Measurements from ENCODE around the gene NTSR2. TPM values are rescaled to one million over a fixed set of nuclear protein-coding genes. Genes with fewer than 3 reads are reported as not detected.

NTSR2 gene
- total and polyA plus RNA-seq, 4 donors: not detected

DNA sequence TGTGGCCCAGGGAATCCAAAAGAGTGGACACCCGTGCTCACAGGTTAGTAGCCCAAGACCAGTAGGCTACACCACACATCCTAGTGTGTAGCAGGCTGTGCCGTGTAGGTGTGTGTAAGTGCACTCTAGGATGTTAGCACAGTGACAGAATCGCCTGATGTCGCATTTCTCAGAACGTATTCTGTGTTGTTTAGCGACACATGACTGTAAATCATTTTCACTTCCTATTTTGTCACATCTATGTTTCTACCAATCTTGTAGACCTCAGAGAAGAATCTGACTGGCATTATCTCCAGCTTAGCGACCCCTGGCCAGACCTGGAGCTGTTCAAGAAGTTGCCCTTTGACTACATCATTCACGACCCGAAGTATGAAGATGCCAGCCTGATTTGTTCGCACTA is 45.1 kb downstream of the NTSR2 start:
- no peak overlapping the region for H3K27ac ChIP-seq (ENCODE audit: low read depth in 1 of 2, low read length in 2 of 2)
- TF ChIP-seq NR2F2 (IDR thresholded peaks at IDR 0.05) (no peak), TAF1 (conservative IDR thresholded peaks at IDR 0.05) (no peak), HNF4A (conservative IDR thresholded peaks at IDR 0.05) (no peak), EGR1 (IDR thresholded peaks at IDR 0.05; ENCODE audit: low read depth in 2 of 2) (no peak), SP1 (IDR thresholded peaks at IDR 0.05) (no peak)
- TF ChIP-seq, protein P1, sequence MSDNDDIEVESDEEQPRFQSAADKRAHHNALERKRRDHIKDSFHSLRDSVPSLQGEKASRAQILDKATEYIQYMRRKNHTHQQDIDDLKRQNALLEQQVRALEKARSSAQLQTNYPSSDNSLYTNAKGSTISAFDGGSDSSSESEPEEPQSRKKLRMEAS (IDR thresholded peaks at IDR 0.05): no peak
- TF ChIP-seq, protein P2, sequence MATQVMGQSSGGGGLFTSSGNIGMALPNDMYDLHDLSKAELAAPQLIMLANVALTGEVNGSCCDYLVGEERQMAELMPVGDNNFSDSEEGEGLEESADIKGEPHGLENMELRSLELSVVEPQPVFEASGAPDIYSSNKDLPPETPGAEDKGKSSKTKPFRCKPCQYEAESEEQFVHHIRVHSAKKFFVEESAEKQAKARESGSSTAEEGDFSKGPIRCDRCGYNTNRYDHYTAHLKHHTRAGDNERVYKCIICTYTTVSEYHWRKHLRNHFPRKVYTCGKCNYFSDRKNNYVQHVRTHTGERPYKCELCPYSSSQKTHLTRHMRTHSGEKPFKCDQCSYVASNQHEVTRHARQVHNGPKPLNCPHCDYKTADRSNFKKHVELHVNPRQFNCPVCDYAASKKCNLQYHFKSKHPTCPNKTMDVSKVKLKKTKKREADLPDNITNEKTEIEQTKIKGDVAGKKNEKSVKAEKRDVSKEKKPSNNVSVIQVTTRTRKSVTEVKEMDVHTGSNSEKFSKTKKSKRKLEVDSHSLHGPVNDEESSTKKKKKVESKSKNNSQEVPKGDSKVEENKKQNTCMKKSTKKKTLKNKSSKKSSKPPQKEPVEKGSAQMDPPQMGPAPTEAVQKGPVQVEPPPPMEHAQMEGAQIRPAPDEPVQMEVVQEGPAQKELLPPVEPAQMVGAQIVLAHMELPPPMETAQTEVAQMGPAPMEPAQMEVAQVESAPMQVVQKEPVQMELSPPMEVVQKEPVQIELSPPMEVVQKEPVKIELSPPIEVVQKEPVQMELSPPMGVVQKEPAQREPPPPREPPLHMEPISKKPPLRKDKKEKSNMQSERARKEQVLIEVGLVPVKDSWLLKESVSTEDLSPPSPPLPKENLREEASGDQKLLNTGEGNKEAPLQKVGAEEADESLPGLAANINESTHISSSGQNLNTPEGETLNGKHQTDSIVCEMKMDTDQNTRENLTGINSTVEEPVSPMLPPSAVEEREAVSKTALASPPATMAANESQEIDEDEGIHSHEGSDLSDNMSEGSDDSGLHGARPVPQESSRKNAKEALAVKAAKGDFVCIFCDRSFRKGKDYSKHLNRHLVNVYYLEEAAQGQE (IDR thresholded peaks at IDR 0.05): no peak
- TF ChIP-seq, protein P3, sequence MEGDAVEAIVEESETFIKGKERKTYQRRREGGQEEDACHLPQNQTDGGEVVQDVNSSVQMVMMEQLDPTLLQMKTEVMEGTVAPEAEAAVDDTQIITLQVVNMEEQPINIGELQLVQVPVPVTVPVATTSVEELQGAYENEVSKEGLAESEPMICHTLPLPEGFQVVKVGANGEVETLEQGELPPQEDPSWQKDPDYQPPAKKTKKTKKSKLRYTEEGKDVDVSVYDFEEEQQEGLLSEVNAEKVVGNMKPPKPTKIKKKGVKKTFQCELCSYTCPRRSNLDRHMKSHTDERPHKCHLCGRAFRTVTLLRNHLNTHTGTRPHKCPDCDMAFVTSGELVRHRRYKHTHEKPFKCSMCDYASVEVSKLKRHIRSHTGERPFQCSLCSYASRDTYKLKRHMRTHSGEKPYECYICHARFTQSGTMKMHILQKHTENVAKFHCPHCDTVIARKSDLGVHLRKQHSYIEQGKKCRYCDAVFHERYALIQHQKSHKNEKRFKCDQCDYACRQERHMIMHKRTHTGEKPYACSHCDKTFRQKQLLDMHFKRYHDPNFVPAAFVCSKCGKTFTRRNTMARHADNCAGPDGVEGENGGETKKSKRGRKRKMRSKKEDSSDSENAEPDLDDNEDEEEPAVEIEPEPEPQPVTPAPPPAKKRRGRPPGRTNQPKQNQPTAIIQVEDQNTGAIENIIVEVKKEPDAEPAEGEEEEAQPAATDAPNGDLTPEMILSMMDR (IDR thresholded peaks at IDR 0.05; ENCODE audit: low read depth, low read length, missing input control): no peak
- no peak for DNase-seq (ENCODE audit: low spot score)
- H3K9me3 ChIP-seq (ENCODE audit: control insufficient read depth in 4 of 4, low read length in 3 of 4): peaks cover 0 to 2% (median 0%) of the 10 kb centered on the region in 4 donors
- 89% methylated on average over 10 of the region's 10 CpGs for WGBS
- H3K9ac ChIP-seq (ENCODE audit: low read depth in 1 of 2, low read length in 2 of 2): no peak overlapping the region
- no peaks in the 10 kb centered on the region for H3K27me3 ChIP-seq (ENCODE audit: control insufficient read depth in 4 of 4, insufficient read depth in 4 of 4, low read length in 3 of 4)
- no peak overlapping the region for H3K4me3 ChIP-seq (ENCODE audit: low read depth in 1 of 3, low read length in 3 of 3)
- H3K4me1 ChIP-seq (ENCODE audit: control insufficient read depth in 4 of 4, insufficient read depth in 4 of 4, low read length in 3 of 4): no peaks in the 10 kb centered on the region
- peaks cover 0 to 7% (median 2%) of the 10 kb centered on the region in 4 donors for H3K36me3 ChIP-seq (ENCODE audit: control insufficient read depth in 4 of 4, insufficient read depth in 3 of 4, low read depth in 1 of 4, low read length in 3 of 4)

- Histone ChIP-seq H3K9me3 (ENCODE audit: control insufficient read depth in 4 of 4, low read length in 3 of 4) (peaks cover 0 to 2% (median 0%) of the 10 kb centered on the region in 4 donors), H3K4me1 (ENCODE audit: control insufficient read depth in 4 of 4, insufficient read depth in 4 of 4, low read length in 3 of 4) (no peaks in the 10 kb centered on the region), H3K27ac (ENCODE audit: low read depth in 1 of 2, low read length in 2 of 2) (no peak overlapping the region), H3K36me3 (ENCODE audit: control insufficient read depth in 4 of 4, insufficient read depth in 3 of 4, low read depth in 1 of 4, low read length in 3 of 4) (peaks cover 0 to 7% (median 2%) of the 10 kb centered on the region in 4 donors), H3K9ac (ENCODE audit: low read depth in 1 of 2, low read length in 2 of 2) (no peak overlapping the region), H3K4me3 (ENCODE audit: low read depth in 1 of 3, low read length in 3 of 3) (no peak overlapping the region), H3K27me3 (ENCODE audit: control insufficient read depth in 4 of 4, insufficient read depth in 4 of 4, low read length in 3 of 4) (no peaks in the 10 kb centered on the region)
- WGBS: 89% methylated on average over 1 of the region's 1 CpG
- no peak for TF ChIP-seq GABPA (IDR thresholded peaks at IDR 0.05 in 1 of 2, conservative IDR thresholded peaks at IDR 0.05 in 1 of 2)
- TF ChIP-seq, protein P3 (IDR thresholded peaks at IDR 0.05; ENCODE audit: low read depth, low read length, missing input control): no peak
- no peak for TF ChIP-seq RXRA (IDR thresholded peaks at IDR 0.05)
- no peak for TF ChIP-seq ATF3 (IDR thresholded peaks at IDR 0.05)
- TF ChIP-seq HNF4A (conservative IDR thresholded peaks at IDR 0.05): no peak
- TF ChIP-seq RAD21 (IDR thresholded peaks at IDR 0.05): no peak
- no peak for TF ChIP-seq JUND (IDR thresholded peaks at IDR 0.05)
- no peak for TF ChIP-seq YY1 (IDR thresholded peaks at IDR 0.05)
- no peak for TF ChIP-seq FOXA2 (IDR thresholded peaks at IDR 0.05)
- TF ChIP-seq, protein P1 (IDR thresholded peaks at IDR 0.05): no peak
- TF ChIP-seq SP1 (IDR thresholded peaks at IDR 0.05): no peak
- no peak for DNase-seq (ENCODE audit: low spot score)
These were observed 47.4 kb downstream of the NTSR2 start for GRCh38 chr2:11622611-11623010.
